Vagina (tissue), 2 donors: ENCODE results near the gene GLIPR1L2.

Experiments used
- POLR2AphosphoS5 ChIP-seq, 2 donors: sonication (generic); formaldehyde crosslinking; IDR thresholded peaks; one replicate each; pipeline ENCODE4 v1.9.0; 2017; ENCODE audit warnings: antibody characterized with exemption in 2 of 2, mild to moderate bottlenecking in 2 of 2, low read depth in 1 of 2; ENCODE audit not compliant: insufficient read depth in 1 of 2
- TF ChIP-seq, protein P1 (sequence below), 3 experiments: fragments of 450-650 bp in 2 of 3; fragments of 200-600 bp in 1 of 3; sonication (generic) in 1 of 3; IDR thresholded peaks; one replicate each; pipeline ENCODE4 v1.5.1; 2017 to 2019; ENCODE audit warnings: antibody characterized with exemption in 3 of 3, mild to moderate bottlenecking in 2 of 3, moderate library complexity in 2 of 3

DNA sequence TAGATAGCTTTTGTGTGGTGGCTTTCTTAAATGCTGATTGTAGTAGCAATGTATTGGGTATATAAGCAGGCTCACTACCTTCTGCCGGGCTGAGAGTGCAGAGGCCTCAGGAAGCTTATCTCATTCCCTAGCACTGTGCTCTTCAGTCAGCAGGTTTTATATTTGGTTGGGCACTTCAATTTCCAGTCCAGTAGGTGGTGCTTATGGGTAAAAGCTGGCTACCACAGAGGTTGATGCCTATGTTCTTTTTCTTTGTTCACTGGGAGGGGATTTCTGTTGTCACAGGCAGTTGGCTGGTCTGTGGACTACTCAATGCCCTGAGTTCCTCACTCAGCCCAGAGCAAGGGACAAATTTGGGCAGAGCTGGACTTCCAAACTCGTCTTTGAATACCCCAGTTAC, 46.7 kb downstream of the GLIPR1L2 start:
- TF ChIP-seq, protein P1, sequence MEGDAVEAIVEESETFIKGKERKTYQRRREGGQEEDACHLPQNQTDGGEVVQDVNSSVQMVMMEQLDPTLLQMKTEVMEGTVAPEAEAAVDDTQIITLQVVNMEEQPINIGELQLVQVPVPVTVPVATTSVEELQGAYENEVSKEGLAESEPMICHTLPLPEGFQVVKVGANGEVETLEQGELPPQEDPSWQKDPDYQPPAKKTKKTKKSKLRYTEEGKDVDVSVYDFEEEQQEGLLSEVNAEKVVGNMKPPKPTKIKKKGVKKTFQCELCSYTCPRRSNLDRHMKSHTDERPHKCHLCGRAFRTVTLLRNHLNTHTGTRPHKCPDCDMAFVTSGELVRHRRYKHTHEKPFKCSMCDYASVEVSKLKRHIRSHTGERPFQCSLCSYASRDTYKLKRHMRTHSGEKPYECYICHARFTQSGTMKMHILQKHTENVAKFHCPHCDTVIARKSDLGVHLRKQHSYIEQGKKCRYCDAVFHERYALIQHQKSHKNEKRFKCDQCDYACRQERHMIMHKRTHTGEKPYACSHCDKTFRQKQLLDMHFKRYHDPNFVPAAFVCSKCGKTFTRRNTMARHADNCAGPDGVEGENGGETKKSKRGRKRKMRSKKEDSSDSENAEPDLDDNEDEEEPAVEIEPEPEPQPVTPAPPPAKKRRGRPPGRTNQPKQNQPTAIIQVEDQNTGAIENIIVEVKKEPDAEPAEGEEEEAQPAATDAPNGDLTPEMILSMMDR (IDR thresholded peaks at IDR 0.05), result no peak
- no peak for TF ChIP-seq POLR2AphosphoS5 (IDR thresholded peaks at IDR 0.05; ENCODE audit: insufficient read depth in 1 of 2, low read depth in 1 of 2)
